Measurements from ENCODE around the gene ARHGEF16.

ARHGEF16 gene

DNA sequence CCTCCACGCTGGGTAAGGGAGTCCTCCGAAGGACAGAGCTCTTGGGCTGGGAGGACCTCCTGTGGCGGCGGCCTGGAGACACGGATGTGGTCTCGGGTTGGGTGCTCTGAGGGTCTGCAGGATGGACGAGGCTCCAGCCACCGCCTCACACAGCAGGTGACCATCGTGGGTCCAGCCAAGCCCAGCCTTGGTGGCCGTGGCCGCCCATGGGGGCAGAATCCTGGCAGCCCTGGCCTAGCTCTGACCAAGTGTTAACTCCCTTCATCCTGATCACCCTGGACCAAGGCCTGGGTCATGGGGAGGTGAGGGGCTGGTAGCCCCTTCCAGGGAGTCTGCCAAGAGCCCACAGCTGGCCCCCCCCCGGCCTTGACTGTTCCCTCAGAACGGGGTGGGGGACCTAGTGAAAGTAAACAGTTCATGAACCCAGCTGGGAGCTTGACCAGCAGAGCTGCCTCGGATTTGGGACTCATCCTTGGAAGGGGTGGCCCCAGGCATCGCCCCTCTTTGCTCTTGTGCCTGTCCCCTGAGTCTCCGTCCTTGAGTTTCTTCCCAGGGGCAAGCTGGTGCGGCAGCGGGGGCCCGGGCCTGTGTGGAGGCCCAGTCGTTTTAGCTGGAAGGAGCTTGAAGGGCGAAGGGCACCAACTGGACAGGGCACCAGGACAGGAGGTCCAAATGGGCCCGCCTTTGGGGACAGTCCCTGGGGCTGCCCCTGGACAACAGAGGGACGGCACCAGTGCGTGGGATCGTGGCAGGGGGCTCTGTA, 17.8 kb downstream of the ARHGEF16 start:
- peak overlapping the region; percentile 95 for H3K27ac ChIP-seq
- ChIA-PET POLR2A (ENCODE audit: low non-redundant PET) (interaction anchor here (0.8 to 1.2 kb wide), 2 partner anchors 10 to 19 kb away, joined by 4 to 5 read pairs; no protein-coding TSS in a partner anchor), CTCF (interaction anchor here (0.6 to 3.8 kb wide), 8 partner anchors 9 to 233 kb away, joined by 3 to 106 read pairs (median 6); partner anchors contain the start of gene ARHGEF16)
- TF ChIP-seq, protein P1, sequence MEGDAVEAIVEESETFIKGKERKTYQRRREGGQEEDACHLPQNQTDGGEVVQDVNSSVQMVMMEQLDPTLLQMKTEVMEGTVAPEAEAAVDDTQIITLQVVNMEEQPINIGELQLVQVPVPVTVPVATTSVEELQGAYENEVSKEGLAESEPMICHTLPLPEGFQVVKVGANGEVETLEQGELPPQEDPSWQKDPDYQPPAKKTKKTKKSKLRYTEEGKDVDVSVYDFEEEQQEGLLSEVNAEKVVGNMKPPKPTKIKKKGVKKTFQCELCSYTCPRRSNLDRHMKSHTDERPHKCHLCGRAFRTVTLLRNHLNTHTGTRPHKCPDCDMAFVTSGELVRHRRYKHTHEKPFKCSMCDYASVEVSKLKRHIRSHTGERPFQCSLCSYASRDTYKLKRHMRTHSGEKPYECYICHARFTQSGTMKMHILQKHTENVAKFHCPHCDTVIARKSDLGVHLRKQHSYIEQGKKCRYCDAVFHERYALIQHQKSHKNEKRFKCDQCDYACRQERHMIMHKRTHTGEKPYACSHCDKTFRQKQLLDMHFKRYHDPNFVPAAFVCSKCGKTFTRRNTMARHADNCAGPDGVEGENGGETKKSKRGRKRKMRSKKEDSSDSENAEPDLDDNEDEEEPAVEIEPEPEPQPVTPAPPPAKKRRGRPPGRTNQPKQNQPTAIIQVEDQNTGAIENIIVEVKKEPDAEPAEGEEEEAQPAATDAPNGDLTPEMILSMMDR (conservative IDR thresholded peaks at IDR 0.05; ENCODE audit: low read depth): no peak; the same call in 1 of the 2 replicates
- DNase-seq (ENCODE audit: low spot score): no peak

DNA sequence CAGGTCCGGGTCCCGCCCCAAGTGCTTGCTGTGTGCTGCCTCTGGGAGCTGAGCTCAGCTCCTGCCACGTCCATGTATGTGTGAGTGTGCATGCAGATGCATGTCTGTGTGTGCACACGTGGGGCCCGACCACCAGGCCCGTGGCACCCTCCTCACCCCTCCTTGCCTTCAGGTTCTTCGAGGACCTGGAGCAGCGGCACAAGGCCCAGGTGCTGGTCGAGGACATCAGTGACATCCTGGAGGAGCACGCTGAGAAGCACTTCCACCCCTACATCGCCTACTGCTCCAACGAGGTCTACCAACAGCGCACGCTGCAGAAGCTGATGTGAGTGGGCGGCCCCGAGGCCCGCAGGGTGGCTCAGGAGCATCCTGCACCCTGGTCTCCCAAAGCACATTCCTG, 18.4 kb downstream of the ARHGEF16 start:
- ChIA-PET CTCF (interaction anchor here (0.6 to 3.8 kb wide), 6 partner anchors 9 to 1217 kb away, joined by 3 to 106 read pairs (median 4); partner anchors contain the start of gene ARHGEF16), POLR2A (ENCODE audit: low non-redundant PET) (no interaction called here)
- TF ChIP-seq, protein P1 (conservative IDR thresholded peaks at IDR 0.05; ENCODE audit: low read depth): no peak
- H3K27ac ChIP-seq: peak overlapping the region; percentile 95
- no peak for DNase-seq (ENCODE audit: low spot score)

DNA sequence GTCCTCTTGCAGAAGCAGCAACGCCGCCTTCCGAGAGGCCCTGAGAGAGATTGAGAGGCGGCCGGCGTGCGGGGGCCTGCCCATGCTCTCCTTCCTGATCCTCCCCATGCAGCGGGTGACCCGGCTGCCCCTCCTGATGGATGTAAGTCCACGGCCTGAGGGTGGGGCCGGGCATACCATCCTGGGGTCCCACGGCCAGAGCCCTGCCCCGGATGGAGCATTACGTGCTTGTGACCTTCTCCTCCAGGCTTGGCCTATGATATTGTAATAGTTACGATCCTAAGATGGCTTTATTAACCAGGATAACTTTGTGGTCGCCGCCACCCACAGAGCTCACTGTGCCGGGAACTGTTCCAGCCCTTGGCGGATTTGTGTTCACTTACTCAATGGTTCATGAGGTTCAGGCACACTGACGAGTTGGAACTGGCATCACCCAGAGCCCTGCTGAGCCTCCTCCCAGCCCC, 18.9 kb downstream of the ARHGEF16 start:
- peak; percentile 85 for DNase-seq (ENCODE audit: low spot score)
- ChIA-PET CTCF (interaction anchor here (0.6 to 3.8 kb wide), 6 partner anchors 8 to 1218 kb away, joined by 3 to 106 read pairs (median 4); partner anchors contain the start of gene ARHGEF16), POLR2A (ENCODE audit: low non-redundant PET) (no interaction called here)
- peak overlapping the region; percentile 95 for H3K27ac ChIP-seq
- TF ChIP-seq, protein P1 (conservative IDR thresholded peaks at IDR 0.05; ENCODE audit: low read depth): no peak

DNA sequence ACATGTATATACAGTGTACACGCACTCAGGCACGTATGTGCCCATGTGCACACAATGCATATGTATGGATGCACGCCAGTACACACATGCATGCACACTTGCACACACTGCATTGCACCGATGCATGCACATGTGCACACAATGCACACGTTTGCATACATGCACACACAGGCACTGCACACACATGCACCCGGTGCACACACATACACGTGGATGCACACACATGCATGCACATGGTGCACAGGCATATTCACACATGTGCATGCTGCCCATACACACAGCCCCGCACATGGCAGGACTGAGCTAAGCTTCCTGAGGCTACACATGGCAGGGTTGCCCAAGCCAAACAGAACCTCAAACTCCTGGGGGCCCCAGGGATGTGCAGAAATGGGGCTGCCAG, 19.6 kb downstream of the ARHGEF16 start:
- peak overlapping the region; percentile 95 for H3K27ac ChIP-seq
- CTCF ChIA-PET: interaction anchor here (0.6 to 3.8 kb wide), 2 partner anchors 14 to 20 kb away, joined by 3 to 106 read pairs; partner anchors contain the start of gene ARHGEF16
- TF ChIP-seq, protein P1 (conservative IDR thresholded peaks at IDR 0.05; ENCODE audit: low read depth): no peak
- DNase-seq (ENCODE audit: low spot score): no peak
- POLR2A ChIA-PET (ENCODE audit: low non-redundant PET): no interaction called here

DNA sequence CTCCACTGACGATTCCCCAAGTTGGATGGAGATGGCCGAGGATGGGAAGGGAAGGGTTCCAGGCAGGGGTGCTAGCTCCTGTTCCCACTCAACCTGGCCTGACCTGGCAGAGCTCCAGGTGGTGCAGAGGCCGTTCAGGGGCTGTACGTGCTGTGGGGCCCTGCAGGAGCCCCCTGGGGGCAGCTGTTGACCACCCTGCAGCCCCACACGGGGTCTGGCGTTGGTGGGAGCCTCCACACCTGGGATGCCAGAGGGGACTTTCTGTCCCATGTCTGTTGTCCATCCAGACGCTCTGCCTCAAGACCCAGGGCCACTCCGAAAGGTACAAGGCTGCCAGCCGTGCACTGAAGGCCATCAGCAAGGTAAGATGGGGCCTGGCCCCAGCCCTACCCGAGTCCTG, 20.0 kb downstream of the ARHGEF16 start:
- POLR2A ChIA-PET (ENCODE audit: low non-redundant PET): no interaction called here
- CTCF ChIA-PET: interaction anchor here (0.6 to 3.8 kb wide), 2 partner anchors 15 to 21 kb away, joined by 3 to 106 read pairs; partner anchors contain the start of gene ARHGEF16

More for the DNA sequence above, 20.0 kb downstream of the ARHGEF16 start:
- TF ChIP-seq, protein P1 (conservative IDR thresholded peaks at IDR 0.05; ENCODE audit: low read depth): no peak
- H3K27ac ChIP-seq: peak overlapping the region; percentile 95
- no peak for DNase-seq (ENCODE audit: low spot score)
